SK-N-MC (cell line): ENCODE results near the gene ANKRD11.

Experiments
- DNase-seq: peaks from one replicate; pipeline ENCODE4 v3.0.0-alpha.2; 2011; ENCODE audit warnings: low read depth, low spot score
- H3K27ac ChIP-seq: fragments of 200-600 bp; sonication (generic); 2 replicates; pipeline ENCODE4 v1.5.1; 2016; ENCODE audit warnings: mixed run types
- H3K36me3 ChIP-seq: fragments of 200-600 bp; sonication (generic); 2 replicates; pipeline ENCODE4 v1.6.1; 2017; ENCODE audit warnings: antibody characterized with exemption, low read length, mixed read lengths; ENCODE audit not compliant: insufficient read depth
- H3K4me3 ChIP-seq: fragments of 200-600 bp; sonication (generic); 2 replicates; pipeline ENCODE4 v1.5.1; 2016
- H3K9ac ChIP-seq: fragments of 200-600 bp; sonication (generic); 2 replicates; pipeline ENCODE4 v1.8.0; 2017; ENCODE audit warnings: mixed run types, mixed read lengths; ENCODE audit not compliant: insufficient read length
- H3K9me3 ChIP-seq: fragments of 200-600 bp; sonication (generic); 2 replicates; pipeline ENCODE4 v1.6.1; 2017; ENCODE audit warnings: low read depth, mild to moderate bottlenecking, antibody characterized with exemption, low read length, moderate library complexity, mixed read lengths
- EZH2 ChIP-seq: fragments of 200-600 bp; sonication (generic); IDR thresholded peaks from one replicate; pipeline ENCODE4 v1.6.1; 2017; ENCODE audit warnings: antibody characterized with exemption
- FOXP2 ChIP-seq: optimal IDR thresholded peaks from 2 replicates; pipeline ENCODE3; 2011; ENCODE audit warnings: mild to moderate bottlenecking, moderate library complexity; ENCODE audit not compliant: insufficient read depth; ENCODE audit errors: extremely low read length, control extremely low read depth
- POLR2AphosphoS5 ChIP-seq: IDR thresholded peaks from 2 replicates; pipeline ENCODE4 v1.6.1; 2012; ENCODE audit warnings: mild to moderate bottlenecking, low read depth, low read length, borderline replicate concordance

ANKRD11 gene

GRCh38 chr16:89278441-89279240, 211.7 kb downstream of the ANKRD11 start:
- Histone ChIP-seq H3K27ac (no peak overlapping the region), H3K36me3 (peaks cover 17% of the 10 kb centered on the region; the same call in 1 of the 2 replicates), H3K9me3 (no peaks in the 10 kb centered on the region), H3K9ac (no peak overlapping the region), H3K4me3 (no peak overlapping the region)
- no peak for DNase-seq
- TF ChIP-seq POLR2AphosphoS5, result no peak
- TF ChIP-seq FOXP2, result no peak
- no peak for TF ChIP-seq EZH2

GRCh38 chr16:89277641-89278341, 212.6 kb downstream of the ANKRD11 start:
- DNase-seq, result no peak
- Histone ChIP-seq H3K9me3 (no peaks in the 10 kb centered on the region), H3K27ac (no peak overlapping the region), H3K36me3 (peaks cover 20% of the 10 kb centered on the region; the same call in 1 of the 2 replicates), H3K4me3 (no peak overlapping the region), H3K9ac (no peak overlapping the region)
- TF ChIP-seq EZH2 (no peak), POLR2AphosphoS5 (no peak), FOXP2 (no peak)

DNA sequence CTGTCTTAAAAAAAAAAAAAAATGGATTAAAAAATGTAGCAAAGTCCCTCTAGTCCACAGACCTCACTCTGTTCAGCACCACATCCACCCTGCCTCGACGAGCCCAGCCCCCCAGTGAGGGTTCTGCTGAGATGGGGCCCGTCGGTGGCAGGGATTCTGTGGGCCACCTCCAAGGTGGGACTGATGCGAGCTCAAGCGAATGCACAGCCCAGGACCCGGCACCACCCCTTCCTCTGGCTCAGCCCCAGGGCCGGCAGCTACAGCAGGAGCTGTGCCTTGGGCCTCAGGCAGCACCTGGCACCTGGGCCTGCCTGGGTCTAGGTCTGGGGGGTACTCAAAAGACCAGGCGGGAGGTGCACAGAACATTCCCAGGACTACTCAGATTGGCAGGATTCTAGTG, 213.3 kb downstream of the ANKRD11 start:
- Histone ChIP-seq H3K27ac (no peak overlapping the region), H3K9ac (no peak overlapping the region), H3K4me3 (no peak overlapping the region), H3K9me3 (no peaks in the 10 kb centered on the region), H3K36me3 (peaks cover 24% of the 10 kb centered on the region; the same call in 1 of the 2 replicates)
- no peak for TF ChIP-seq EZH2
- TF ChIP-seq FOXP2, result no peak
- TF ChIP-seq POLR2AphosphoS5, result no peak
- no peak for DNase-seq

GRCh38 chr16:89275837-89276720, 214.3 kb downstream of the ANKRD11 start:
- TF ChIP-seq POLR2AphosphoS5 (no peak), FOXP2 (no peak)
- H3K9me3 ChIP-seq, result no peaks in the 10 kb centered on the region
- no peak overlapping the region for H3K27ac ChIP-seq
- H3K9ac ChIP-seq, result no peak overlapping the region
- peaks cover 23% of the 10 kb centered on the region; the same call in 1 of the 2 replicates for H3K36me3 ChIP-seq
- no peak overlapping the region for H3K4me3 ChIP-seq
- no peak for DNase-seq

DNA sequence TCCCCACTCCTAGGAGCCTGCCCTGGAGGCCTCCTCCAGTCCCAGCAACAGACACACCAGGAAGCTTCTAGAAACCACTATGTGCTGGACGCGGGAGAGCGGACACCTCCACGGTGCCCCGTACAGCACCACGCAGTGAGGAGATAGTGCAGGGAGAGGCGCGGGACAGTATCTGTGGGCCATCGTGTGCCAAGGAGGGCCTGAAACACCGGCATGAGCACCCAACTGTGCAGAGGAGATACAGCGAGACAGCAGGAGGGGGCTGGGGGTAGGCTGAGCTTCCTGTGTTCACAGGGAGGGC, 215.1 kb downstream of the ANKRD11 start:
- no peaks in the 10 kb centered on the region for H3K9me3 ChIP-seq
- TF ChIP-seq FOXP2 (no peak), POLR2AphosphoS5 (no peak), EZH2 (no peak)
- no peak overlapping the region for H3K9ac ChIP-seq
- peaks cover 28% of the 10 kb centered on the region; the same call in 1 of the 2 replicates for H3K36me3 ChIP-seq
- H3K27ac ChIP-seq, result no peak overlapping the region
- no peak overlapping the region for H3K4me3 ChIP-seq
- no peak for DNase-seq

DNA sequence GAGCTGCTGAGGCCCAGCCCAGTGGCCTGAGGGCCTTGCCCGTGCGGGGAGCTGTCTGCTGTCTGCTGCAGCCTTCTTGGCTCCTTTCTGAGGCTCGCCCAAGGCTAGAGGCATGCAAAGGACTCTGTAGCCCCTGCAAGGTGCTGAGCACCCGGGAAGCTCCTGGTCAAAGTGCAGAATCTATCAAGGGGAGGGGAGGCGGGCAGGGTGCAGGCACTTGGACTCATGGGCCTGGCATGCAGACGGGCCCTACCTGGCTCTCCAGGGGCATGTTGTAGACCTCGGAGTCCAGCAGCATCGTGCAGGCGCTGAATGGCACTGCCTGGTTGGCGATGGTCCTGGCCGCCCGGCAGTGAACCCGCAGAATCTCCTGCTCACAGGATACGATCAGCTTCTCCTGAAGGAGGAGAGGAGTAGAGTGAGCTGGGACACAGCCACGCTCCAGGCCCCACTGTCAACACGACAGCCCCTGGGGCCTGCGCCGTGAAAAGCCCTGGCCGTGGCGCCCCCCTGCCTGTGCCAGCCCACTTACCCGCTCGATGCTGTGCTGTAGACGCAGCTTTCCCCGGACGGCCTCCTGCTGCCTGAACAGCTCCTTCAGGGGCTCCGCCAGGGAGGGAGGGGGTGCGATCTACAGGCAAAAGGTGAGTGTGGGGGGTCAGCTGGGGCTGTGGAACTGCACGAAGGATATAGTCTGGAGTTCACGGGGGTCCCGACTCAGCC, 215.6 kb downstream of the ANKRD11 start:
- Histone ChIP-seq H3K36me3 (peaks cover 32% of the 10 kb centered on the region; the same call in 1 of the 2 replicates), H3K9ac (no peak overlapping the region), H3K9me3 (no peaks in the 10 kb centered on the region), H3K4me3 (no peak overlapping the region), H3K27ac (no peak overlapping the region)
- TF ChIP-seq POLR2AphosphoS5 (no peak), EZH2 (no peak), FOXP2 (no peak)
- DNase-seq, result no peak

- TF ChIP-seq POLR2AphosphoS5, result no peak
- TF ChIP-seq EZH2, result no peak
- no peak for TF ChIP-seq FOXP2
- Histone ChIP-seq H3K4me3 (no peak overlapping the region), H3K9me3 (no peaks in the 10 kb centered on the region), H3K36me3 (peaks cover 37% of the 10 kb centered on the region; the same call in 1 of the 2 replicates), H3K27ac (no peak overlapping the region), H3K9ac (no peak overlapping the region)
- DNase-seq, result no peak
Observed at GRCh38 chr16:89273741-89274472, 216.5 kb downstream of the ANKRD11 start.
